Neural progenitor cell (in vitro differentiated cells): ENCODE measurements around the gene L1TD1.

Source experiments
- CTCF ChIP-seq: fragments of 200-600 bp; sonication (generic); IDR thresholded peaks from 2 replicates; pipeline ENCODE4 v1.5.1; 2017; ENCODE audit warnings: antibody characterized with exemption, mild to moderate bottlenecking
- EZH2 ChIP-seq: fragments of 200-600 bp; sonication (generic); IDR thresholded peaks from 2 replicates; pipeline ENCODE4 v1.6.1; 2017; ENCODE audit warnings: antibody characterized with exemption, mild to moderate bottlenecking, moderate library complexity

GRCh38 chr1:62238507-62238906, 43.9 kb downstream of the L1TD1 start:
- TF ChIP-seq CTCF (no peak), EZH2 (no peak)
